ENCODE data around the gene LRRC75A.
"Not testable (repeated sequence)": the region's sequence is repeated elsewhere in the genome, so short reads cannot be mapped to it uniquely, and the experiment has no call there.

LRRC75A gene, protein sequence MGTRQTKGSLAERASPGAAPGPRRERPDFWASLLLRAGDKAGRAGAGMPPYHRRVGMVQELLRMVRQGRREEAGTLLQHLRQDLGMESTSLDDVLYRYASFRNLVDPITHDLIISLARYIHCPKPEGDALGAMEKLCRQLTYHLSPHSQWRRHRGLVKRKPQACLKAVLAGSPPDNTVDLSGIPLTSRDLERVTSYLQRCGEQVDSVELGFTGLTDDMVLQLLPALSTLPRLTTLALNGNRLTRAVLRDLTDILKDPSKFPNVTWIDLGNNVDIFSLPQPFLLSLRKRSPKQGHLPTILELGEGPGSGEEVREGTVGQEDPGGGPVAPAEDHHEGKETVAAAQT

DNA sequence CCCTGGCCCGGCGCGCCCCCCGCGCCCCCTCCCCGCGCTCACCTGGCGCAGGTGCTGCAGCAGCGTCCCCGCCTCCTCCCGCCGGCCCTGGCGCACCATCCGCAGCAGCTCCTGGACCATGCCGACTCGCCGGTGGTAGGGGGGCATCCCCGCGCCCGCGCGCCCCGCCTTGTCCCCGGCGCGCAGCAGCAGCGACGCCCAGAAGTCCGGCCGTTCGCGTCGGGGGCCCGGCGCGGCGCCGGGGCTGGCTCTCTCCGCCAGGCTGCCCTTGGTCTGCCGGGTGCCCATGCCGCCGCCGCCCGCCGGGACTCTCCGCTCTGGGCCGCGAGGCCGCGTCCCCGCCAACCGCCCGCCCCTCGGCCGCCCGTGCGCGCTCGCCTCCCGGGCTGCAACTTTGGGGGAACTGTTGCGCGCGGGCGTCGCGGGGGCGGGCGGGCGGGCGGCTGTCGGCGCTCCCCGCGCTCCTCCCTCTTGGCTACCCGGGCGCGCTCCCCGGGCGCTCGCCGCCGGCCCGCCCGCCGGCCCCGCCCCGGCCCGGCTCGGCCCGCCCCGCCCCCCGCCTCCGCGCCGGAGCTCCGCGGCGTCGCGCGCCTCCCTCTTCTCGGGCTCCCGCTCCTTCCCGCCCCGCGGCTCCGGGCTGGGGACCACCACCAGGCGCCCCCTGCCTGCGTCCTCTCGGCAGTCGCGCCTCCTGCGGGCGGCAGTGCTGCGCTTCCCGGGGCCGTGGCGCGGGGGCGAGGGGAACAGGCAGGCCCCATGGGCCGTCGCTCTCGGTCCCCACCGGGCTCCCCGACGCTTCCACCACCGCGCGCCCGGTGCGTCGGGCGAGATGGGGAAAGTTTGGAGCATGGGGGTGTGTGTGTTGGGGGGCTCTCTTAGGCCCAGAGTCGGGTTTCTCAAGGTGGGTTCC is at the start of gene LRRC75A:
Gene LRRC75A, minus strand, starts transcription at position 491 of the 910 bp plus-strand sequence. Its CDS starts 203 bp downstream, at position 288.
- TF ChIP-seq, protein P1, sequence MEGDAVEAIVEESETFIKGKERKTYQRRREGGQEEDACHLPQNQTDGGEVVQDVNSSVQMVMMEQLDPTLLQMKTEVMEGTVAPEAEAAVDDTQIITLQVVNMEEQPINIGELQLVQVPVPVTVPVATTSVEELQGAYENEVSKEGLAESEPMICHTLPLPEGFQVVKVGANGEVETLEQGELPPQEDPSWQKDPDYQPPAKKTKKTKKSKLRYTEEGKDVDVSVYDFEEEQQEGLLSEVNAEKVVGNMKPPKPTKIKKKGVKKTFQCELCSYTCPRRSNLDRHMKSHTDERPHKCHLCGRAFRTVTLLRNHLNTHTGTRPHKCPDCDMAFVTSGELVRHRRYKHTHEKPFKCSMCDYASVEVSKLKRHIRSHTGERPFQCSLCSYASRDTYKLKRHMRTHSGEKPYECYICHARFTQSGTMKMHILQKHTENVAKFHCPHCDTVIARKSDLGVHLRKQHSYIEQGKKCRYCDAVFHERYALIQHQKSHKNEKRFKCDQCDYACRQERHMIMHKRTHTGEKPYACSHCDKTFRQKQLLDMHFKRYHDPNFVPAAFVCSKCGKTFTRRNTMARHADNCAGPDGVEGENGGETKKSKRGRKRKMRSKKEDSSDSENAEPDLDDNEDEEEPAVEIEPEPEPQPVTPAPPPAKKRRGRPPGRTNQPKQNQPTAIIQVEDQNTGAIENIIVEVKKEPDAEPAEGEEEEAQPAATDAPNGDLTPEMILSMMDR (IDR thresholded peaks at IDR 0.05; ENCODE audit: low read depth, low read length, missing control alignments) = no peak
- no peak for DNase-seq (ENCODE audit: low read depth)

DNA sequence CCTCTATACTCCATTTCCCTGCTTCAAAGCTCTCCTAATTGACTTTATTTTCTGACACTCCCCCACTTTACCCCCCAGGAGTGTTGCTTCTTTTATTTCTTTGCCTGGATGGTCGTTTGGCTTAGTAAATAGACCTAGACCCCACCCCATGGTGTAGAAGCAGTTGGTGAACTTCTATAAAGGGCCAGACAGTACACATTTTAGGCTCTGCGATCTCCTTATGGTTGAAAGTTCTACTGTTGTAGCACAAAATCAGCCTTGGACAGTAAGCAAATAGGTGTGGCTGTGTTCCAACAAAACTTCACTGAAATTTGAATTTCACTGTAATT is 45.1 kb upstream of the LRRC75A start:
- no peak for DNase-seq (ENCODE audit: low read depth)
- TF ChIP-seq, protein P1 (IDR thresholded peaks at IDR 0.05; ENCODE audit: low read depth, low read length, missing control alignments) = no peak
- in situ Hi-C loops (cut with HindIII; ENCODE audit: low sequenced_read_pairs) = no loop called here
- no peak overlapping the region for H3K4me3 ChIP-seq (ENCODE audit: low read depth, low read length)

More for the DNA sequence above, at the start of gene LRRC75A:
- in situ Hi-C loops (cut with HindIII; ENCODE audit: low sequenced_read_pairs) = no loop called here
- H3K4me3 ChIP-seq (ENCODE audit: low read depth, low read length) = peak within 1 kb of the TSS; percentile 40

DNA sequence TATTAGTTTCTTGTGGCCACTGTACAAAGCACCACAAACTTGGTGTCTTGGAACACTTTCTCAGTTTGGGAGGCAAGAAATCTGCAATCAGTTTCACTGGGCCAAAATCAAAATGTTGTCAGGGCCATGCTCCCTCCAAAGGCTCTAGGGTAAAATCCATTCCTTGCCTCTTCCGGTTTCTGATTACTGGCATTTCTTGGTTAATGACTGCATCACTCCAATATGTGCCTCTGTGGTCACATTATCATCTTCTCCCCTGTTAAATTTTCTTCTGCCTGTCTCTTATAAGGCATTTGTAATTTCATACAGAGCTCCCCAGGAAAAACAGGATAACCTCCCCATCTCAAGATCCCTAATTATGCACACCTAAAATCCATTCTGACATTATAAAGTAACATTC is 42.2 kb upstream of the LRRC75A start:
- DNase-seq (ENCODE audit: low read depth) = no peak
- TF ChIP-seq, protein P1 (IDR thresholded peaks at IDR 0.05; ENCODE audit: low read depth, low read length, missing control alignments) = no peak
- H3K4me3 ChIP-seq (ENCODE audit: low read depth, low read length) = no peak overlapping the region
- in situ Hi-C loops (cut with HindIII; ENCODE audit: low sequenced_read_pairs) = no loop called here

DNA sequence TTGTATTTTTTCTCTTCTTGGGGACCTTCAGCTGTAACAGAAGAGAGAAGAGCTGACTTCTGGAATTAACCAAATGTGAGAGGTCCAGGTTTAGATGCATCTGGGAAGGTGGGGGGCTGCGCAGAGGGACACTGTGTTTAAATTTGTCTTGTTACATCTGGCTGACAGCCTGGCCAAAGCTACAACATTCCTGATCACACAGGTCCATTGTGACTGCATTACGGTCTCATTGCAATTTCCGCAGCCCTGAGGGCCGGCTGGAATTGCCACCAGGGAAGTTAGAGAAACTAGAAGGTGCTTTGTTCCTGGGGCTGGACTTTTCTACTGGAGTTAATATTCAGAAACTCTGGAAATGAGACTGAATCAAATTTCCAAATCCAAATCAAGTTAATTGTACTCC is 37.9 kb upstream of the LRRC75A start:
- TF ChIP-seq, protein P1 (IDR thresholded peaks at IDR 0.05; ENCODE audit: low read depth, low read length, missing control alignments) = no peak
- in situ Hi-C loops (cut with HindIII; ENCODE audit: low sequenced_read_pairs) = no loop called here
- H3K4me3 ChIP-seq (ENCODE audit: low read depth, low read length) = no peak overlapping the region
- no peak for DNase-seq (ENCODE audit: low read depth)

DNA sequence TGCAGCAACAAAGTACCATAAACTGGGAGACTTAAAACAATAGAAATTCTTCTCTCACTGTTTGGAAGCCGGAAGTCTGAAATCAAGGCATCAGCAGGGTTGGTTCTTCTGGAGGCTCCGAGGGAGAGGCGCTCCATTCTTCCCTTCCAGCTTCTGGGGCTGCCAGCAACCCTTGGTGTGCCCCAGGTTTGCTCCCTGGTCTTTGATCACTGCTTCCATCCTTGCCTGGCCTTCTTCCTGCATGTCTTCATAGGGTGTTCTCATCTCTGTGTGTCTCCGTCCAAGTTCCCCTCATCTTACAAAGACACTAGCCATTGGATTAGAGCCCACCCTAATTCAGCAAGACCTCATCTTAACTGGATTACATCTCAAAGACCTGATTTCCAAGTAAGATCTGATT is 35.3 kb upstream of the LRRC75A start:
- in situ Hi-C loops (cut with HindIII; ENCODE audit: low sequenced_read_pairs) = no loop called here
- TF ChIP-seq, protein P1 (IDR thresholded peaks at IDR 0.05; ENCODE audit: low read depth, low read length, missing control alignments) = no peak
- DNase-seq (ENCODE audit: low read depth) = no peak
- no peak overlapping the region for H3K4me3 ChIP-seq (ENCODE audit: low read depth, low read length)

DNA sequence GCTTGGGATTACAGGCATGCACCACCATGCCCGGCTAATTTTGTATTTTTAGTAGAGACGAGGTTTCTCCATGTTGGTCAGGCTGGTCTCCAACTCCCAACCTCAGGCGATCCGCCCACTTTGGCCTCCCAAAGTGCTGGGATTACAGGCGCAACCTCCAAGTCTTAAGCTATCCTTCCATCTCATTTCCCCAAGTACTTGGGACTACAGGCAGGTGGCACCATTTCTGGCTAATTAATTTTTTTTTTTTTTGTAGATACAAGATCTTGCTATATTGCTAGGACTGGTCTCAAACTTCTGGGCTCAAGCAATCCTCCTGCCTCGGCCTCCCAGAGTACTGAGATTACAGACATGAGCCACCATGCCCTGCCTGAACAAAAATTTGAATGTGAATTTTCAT is 33.6 kb upstream of the LRRC75A start:
- H3K4me3 ChIP-seq (ENCODE audit: low read depth, low read length); in situ Hi-C loops (cut with HindIII; ENCODE audit: low sequenced_read_pairs); DNase-seq (ENCODE audit: low read depth): not testable (repeated sequence)
- TF ChIP-seq, protein P1 (IDR thresholded peaks at IDR 0.05; ENCODE audit: low read depth, low read length, missing control alignments) = peak; percentile 20
